HG02623 (cell line): Measurements from ENCODE around the gene HOXB6.

Source experiments
- ATAC-seq: cut with Tn5 transposase; IDR thresholded peaks from one replicate; pipeline ENCODE4 v1.9.1; 2021; ENCODE audit warnings: moderate library complexity; ENCODE audit not compliant: unreplicated experiment

Gene HOXB6

DNA sequence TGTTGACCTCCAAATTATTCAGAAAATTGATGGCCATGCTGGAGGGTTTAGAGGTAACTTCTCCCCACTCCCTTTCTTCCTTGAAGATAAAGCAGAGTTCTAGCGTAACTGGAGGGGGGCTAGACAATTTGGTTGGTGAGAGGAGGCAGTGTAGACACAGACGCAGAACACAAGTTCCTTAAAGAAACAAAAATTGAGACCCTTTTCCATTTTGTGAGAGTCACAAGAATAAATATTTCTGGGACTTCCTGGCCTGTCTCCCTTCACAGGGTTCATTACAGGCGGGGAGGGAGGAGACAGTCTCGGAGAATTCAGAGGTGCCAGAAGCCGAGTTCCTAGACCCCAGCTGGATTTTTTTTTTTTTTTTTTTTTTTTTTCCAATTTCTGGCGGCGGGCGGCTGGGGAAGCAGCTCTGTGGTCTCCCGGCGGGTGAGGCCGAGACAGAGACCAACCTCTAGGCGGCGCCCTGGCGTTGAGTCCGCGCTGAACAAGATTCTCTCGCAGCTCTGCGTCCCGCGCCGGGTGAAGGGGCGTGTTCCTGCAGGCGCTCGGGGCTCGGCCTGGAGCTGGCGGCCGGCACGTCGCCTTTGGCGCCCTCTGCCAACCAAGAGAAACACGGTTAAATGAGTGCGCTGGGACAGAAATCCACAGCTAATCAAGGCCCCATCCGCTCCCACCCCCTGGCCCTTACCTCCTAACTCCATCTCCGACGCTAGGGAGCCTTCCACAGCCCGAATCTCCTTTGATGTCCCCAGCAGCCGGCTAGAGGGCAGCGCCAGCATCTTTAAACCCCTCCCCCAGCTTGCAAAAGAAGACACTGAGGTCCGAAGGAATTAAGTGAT lies 31.6 kb upstream of the HOXB6 start:
- ATAC-seq = no peak

DNA sequence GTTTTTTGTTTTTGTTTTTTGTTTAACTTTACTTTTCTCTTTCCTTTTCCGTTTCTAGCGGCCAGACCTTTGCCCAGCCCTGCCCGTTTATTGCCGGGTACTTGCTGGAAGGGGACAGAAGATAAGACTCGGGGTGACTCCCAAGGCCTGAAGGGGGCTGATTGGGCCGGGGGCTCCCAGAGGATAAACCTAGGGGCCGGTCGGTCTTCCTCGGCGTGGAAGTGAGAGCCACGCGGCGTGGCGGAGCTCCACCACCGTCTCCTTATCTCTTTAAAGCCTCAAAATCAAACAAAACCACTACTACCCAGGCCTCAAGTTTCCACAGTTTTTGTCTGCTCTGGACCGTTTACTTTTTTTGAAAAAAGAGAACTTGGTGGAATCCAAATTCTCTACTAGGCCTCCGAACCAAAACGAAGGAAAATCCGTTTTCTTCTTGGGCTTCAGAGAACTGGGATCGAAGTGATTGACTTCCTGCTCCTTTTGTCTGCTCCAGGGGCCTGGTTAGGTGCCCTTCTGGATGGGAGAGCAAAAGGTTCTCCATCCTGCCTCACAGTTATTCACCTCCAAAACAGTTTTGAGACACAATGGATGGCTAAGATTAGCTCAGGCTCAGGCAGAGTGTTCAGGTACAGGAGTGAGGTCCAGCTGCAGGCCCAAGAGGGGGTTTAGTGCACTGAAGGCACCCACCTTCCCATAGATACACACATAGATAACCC lies 29.9 kb upstream of the HOXB6 start:
- ATAC-seq = no peak

DNA sequence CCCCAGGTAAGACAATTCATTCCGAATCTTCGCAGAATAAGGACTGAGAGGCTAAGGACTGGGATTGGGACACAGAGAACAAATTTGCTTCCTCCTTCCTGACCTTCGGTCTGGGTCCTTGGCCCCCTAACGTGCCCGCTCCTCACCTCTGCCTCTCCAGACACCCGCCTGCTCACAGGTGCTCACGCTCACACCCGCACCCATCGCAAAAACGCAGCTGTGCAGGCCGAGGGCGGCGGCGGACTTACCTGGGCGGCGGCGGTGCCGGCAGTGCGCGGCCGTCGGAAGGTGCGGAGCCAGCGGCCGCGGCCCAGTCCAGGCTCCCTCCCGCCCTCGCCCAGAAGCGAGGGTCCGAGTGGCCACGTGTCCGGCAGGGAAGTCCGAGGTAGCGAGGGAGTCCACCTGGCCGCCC lies 28.5 kb upstream of the HOXB6 start:
- no peak for ATAC-seq

DNA sequence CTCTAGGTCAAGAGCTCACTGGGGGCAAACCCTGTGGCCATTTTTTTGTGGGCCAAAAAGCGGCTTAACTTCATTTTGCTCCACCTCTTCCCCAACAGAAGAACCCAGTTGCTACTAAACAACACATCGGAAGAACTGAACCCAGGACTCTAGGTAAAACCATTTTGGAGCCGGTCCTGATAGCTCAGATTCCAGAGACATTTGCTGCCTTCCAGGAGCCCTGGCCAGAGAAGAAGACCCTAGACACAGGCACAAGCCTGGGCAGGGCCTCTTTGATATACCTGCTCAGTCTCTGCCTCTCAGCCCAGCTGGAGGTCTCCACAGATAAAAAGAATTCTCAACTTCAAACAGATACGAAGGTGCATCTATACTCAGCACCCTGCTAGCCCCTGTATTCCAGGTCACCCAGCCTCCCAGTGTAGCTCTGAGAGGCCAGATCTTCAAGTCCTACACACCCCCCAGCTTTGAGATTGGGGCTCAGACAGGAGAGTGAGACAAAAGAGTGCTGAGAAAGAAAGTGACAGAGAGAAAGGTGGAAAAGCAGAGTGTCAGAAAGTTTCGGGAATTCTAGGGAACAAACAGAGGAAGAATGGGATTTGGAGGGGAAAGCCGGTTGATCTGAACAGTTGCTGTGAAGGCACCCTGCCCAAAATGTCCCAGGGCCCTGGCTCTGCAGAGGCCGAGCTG lies 27.9 kb upstream of the HOXB6 start:
- ATAC-seq = no peak

DNA sequence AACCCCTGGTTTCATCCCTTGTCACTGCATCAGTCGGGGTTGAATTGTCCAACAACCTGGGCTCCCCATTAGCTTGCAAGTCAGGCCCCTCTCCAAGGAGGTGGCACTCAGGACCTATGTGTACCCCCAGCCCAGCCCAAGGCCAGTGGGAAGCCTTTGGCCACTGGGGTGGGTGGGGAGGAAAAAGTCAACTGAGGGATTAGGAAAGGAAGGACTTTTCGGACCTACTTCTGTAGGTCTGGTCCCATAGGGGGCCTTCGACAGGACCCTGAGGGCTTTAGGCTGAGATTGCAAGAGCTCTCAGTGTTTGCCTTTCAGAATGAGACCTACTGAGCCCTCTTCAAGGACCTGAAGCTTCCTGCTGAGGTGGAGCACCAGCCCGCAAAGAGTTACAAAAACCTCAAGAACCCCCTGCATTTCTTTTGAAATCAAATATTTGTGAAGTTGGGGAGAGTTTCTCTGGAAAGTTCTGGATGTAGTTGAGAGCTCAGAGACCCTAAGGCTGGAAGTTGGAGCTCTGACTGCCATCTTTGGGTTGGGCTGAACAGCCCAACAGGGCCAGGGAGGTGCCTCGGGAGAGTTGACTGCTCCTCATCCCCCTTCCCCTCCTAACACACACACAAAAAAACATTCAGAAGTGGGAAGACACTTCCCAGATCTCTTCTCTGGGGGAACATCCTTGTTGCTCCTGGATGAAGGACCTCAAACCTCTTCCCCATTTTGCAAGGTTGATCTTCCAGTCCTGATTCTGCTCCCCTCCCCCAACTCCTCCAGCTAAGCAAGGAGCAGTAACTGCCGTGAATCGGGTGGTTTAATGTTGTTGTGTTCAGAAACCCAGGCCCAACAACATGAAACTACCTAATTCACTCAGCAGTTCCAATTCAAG lies 27.1 kb upstream of the HOXB6 start:
- no peak for ATAC-seq

DNA sequence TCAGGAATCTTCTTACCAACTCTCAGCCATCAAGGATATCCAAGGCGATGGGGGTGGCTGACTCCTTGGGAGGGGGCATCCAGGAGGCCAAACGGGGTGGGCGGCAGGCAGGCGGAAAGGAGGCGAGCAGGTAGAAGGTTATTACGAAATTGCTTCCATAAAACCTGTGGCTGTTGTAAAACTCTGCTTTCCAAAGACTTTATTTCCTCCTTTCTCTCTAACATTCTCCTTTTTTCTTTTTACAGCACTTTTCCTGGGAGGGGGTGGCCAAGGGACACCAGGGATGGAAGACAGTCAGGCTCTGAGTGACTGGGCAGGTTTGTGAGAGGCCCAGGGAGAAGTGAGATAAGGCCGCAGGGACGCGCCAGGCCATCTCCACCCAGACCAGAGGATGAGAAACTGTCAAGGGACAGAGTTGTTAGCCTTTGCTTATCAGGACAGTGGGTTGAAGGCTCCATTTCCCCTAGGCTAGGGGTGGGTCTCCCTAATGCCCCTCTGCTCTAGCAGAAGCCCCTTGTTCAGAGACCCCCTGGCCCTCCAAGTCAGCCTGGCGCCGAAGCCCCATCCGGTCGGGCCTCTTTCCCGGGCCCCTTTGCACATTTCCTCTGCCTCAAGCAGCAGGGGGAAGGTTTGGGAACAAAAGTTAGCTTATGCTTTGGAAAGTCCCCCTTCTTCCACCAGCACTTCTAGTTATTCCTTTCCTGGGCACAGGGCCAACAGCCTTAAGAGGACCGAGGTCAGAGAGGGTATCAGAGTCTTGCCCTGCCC lies 26.3 kb upstream of the HOXB6 start:
- ATAC-seq = no peak

DNA sequence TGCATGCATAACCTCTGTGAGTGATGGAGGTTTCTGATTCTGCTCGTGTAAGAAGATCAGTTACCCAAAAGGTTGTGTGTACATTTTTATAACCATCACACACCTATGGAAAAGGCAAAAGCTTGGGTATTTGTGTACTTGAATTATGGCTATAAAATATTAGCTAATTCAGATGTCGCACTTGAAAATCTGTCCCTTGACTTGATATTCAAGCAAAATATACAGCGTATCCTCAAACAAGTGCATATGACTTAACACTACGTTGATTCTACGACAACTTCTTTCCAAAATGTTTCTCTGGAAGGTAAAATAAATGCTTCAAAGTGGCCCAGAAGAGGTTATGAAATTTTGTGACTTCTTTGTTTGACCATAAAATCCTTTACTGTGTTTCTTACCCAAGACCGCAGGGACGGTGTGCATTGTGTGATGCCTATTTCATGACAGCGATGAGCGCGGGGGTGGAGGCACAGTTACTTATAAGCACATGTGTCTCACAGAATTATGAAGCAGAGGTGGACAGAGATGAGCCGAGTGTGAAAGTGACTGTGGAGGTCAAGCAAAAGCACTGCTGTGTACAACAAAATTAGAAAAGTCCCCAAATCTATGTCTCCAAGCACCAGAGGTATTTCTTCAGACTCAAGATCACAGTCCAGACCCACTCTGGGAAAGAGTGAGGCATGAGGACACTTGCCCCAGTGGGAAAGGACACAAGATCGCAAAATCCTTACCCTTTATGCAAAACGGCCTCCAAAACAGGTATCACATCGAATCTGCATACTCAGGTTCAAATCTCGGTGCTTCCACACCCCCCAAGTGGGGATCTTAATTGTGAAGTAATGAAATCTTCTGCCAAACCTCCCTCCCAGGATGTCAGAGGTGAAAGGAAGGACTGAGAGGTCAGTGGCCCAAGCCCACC lies 25.5 kb upstream of the HOXB6 start:
- no peak for ATAC-seq

DNA sequence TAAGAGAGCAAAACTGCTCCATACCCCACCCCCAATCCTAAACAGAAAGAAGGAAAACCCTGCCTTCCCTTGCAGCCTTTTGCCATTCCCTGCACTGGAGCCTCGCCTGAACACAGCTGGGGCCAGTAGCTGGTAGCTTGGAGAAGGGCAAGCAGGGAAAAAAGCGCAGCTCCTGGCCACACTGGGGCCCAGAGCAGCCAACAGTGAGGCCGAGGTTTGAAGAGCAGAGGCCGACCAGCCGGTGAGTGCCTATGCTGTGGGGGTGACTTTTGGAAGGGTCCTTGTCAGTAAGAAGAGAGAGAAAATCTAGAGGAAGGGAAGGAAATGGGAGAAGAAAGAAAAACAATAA lies 24.6 kb upstream of the HOXB6 start:
- no peak for ATAC-seq

DNA sequence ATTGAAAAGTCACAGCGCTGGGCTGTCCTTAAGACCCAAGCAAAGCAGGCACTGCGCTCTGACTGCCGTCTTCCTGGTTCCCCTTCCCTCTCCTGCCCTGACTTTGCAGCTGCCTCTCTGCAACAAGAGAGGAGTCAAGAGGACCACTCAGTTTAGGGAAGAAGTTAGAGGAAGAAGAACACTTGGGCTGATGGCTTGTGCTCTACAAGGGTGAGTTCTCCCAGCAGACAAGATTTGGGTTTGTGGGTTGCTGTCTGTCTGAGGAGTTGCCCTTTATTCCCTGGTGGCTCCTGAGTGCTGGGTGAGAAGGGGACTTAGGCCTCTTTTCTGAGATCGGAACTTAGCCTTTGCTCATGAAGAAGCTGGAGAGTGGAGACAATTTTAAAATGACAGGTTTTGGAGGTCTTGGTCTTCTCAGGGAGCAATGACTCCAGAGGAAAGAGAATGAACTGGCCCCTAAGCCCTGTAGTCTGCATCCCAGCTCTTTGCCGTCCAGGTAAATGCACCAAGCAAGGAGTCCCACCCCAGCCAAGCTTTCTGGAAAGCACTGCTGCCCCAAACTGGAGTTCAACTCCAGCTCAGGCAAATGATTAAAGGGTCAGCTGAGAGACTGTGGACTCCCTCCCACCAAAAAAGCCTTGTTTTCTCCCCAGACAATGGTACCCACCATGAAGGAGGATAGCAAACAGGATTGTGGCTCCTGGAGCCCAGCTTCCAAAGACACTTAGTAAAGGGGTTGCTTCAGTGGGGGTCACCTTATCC lies 24.0 kb upstream of the HOXB6 start:
- ATAC-seq = no peak

DNA sequence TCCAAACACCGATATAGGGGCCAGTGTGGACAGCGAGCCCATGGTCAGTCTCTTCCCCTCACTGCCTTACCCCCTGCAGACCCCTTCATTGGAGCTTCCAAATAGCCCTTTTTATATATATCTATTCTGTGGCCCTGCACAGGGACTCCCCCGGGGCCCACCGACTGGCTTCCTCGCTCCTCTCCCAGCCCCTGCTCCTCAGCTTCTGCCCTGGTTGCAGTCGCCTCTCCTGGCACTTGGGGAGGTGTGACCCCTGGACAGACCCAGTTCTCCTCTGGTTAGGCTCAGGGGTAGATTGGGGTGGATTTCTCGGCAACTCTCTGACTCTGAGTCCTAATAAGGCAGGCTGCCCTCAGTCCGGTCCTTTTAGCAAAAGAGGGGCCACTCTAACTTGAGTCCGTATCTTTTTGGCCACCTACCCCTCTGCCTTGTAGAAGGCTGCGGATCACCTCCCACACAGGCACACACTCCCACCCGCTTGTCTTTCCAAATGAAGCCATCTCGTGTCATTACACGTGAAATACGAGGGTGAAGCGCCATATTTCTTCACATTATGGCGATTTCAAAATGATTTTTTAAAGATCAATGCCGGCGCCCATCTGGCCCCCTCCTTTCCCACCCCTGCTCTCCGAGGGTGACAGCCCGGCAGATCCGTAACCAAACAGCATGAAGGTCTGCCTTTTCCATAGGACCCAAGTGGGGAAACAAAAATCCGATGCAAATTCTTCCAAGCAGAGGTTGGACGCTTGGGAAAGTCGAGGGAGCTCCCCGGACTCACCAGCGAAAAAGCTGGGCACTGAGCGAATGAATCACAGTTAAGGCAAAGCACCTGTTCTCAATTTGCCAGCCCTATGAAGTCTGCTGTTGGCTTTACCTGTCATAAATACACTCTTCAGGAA lies 23.1 kb upstream of the HOXB6 start:
- no peak for ATAC-seq

DNA sequence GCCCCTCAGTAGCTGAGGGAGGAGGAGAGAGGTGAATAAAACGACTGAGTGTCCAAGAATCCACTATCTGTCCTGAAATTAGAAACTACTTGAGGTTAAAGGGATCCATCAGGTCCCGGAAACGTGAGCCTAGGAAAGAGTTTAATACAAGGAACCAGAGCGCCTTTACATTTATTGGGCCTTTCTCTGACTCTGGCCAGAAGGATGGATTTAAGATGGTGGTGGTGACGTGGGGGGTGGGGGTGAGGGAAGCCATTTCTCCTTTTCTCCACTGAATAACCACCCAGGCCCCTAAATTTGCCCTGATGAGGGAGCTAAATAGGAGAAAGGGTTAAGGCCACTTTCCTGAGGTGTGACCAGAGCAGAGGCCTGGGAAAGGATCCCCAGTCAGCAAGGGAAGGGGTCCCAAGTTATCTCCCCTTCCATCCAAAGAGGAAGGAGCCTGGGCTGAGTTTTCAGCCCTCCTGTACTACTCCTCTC lies 22.4 kb upstream of the HOXB6 start:
- ATAC-seq = no peak

DNA sequence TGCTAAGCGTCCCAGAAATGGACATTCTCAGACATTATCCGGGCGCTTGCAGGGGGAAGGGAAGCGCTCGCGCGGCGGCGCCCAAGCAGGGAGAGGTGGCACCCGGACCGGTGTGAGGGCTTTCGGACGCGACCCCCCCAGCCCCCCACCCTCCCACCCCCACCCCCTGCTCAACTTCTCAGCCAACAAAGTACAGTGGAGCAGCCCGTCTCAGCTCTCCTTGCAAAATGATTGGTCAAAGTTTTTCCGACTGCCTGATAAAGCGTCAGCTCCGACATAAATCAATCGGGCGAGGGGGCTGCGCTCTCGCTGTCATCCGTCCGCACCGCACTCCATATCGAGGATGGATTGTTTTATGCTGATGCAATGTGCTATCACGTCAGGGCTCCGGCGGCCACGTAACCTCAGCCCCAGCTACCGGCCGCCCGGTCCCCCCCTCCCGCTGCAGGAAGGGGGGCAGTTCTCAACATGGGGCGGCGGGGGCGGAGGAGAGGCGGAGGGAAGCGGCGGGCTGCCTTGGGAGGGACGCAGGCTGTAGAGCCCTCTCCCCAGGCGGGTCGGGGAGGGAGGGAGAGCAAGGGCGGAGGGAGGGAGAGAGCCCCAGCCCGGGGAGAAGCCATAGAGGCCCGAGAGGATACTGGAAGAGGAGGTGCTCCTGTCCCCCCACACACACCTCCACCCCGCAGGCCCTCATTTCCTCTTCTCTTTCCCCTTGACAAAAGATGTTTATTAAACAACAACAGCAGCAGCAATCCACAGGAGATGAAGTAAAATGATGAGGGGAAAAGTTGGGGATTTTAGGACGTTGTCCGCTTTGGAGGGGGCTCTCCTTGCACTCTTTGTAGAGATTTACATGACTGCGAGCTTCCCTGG lies 21.7 kb upstream of the HOXB6 start, which contains the start of gene HOXB9:
TSS of gene HOXB9 (minus strand) at position 114 of the 873 bp plus-strand sequence. CDS start at position 25, 89 bp downstream.
- ATAC-seq = no peak

DNA sequence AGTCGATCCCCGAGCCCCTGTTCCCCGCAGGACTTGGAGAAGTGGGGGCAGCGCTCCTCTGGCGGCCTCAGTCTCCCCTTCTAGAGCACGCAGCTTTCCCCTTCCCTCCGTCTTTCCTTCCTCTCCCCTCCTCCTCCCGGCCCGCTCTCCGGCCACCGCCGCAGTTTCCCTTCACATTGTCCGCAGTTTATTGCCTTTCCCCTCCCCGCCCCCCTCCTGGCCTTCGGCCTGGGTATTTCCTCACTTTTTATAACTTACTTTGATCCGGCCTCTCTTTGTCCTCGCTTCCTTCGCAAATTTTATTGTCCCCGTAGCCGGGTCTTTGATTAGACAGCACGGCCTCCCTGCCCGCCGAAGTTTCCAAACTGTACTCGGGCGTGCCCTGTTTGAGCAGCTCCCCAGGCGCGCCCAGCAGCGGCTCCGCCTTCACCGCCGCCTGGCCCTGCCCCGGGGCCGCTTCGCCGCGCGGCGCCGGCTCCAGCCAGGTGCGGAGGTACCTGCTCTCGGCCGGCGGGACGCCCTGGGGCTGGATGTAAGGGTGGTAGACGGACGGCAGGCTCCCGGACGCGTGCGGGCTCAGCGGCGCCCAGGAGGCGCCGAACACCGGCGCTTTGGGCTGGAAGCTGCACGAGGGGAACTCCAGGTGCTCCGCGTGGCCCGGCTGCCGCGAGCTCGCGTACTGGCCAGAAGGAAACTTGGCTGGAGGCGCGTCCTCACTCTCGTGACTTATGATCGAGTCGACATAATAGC lies 20.9 kb upstream of the HOXB6 start:
- ATAC-seq = no peak

DNA sequence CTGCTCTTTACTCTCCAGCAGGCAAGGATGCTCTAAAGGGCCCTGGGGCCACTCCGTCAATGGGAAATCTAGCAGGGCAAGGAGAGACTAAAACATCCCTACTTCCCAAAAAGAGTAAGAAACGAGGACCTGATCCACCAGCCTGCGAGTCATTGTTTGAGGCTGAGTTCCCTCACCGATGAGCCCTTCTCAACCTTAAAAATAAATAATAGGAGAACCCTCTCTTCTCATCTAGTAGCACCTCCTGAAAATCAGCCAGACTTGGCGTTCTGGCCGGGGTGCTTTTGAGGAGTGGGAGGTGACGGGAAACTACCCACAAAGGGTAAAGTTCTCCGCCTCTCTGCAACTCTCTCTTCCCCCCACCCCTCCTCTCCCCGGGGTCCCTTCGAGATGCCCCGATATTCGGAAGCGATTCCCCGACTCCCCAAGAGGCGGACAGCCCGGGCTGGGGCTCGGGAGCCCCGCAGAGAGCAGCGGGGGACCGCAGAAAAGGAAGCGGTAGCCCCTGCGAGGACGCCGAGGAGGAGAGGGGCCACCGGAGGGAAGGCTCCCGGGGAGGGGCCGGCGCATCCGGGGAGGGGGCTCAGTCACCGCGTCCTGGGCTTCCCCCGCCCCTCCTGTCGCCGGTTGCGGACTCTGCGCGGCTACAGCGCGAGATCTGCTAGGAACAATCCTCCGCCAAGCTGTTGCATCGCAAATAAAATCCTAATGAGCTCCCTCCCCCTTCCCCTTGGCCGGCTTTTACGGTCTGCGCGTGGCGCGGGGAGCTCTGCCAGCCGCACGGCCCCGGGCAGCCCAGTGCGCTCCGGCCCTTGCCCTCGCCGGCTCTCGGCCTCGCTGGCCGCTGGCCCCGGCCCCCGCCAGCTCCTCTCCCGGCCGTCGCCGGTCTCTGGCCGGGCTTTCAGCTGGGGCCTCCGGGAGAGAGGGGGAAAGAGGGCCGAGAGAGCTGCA lies 20.0 kb upstream of the HOXB6 start:
- no peak for ATAC-seq
